Left lung (tissue), 10 donors: ENCODE results near the gene MOGAT1. TPM values are rescaled to one million over a fixed set of nuclear protein-coding genes. Genes with fewer than 3 reads are reported as not detected.

Experiments
- ATAC-seq: fragments of 200-7000 bp; cut with Tn5 transposase; one replicate; pipeline ENCODE4 v1.9.1; 2020; ENCODE audit warnings: moderate library complexity
- DNase-seq, 4 donors: peaks; one replicate each; pipeline ENCODE4 v3.0.0-alpha.2; 2013 to 2020
- H3K27ac ChIP-seq, 2 donors: fragments of 200-600 bp; sonication (generic) in 1 of 2; one replicate each; pipeline versions ENCODE4 v1.5.0 to v1.8.0; 2020 to 2021
- H3K27me3 ChIP-seq, 2 donors: fragments of 200-600 bp; sonication (generic) in 1 of 2; one replicate each; pipeline versions ENCODE4 v1.5.0 to v1.8.0; 2020 to 2021
- H3K36me3 ChIP-seq, 2 donors: fragments of 200-600 bp; sonication (generic) in 1 of 2; one replicate each; pipeline versions ENCODE4 v1.5.0 to v1.8.0; 2020 to 2021
- H3K4me1 ChIP-seq, 2 donors: fragments of 200-600 bp; one replicate each; pipeline ENCODE4 v1.8.0; 2021
- H3K4me3 ChIP-seq, 2 donors: fragments of 200-600 bp; sonication (generic) in 1 of 2; one replicate each; pipeline versions ENCODE4 v1.5.0 to v1.8.0; 2020 to 2021; ENCODE audit warnings: mild to moderate bottlenecking in 1 of 2
- H3K9me3 ChIP-seq, 2 donors: fragments of 200-600 bp; sonication (generic) in 1 of 2; one replicate each; pipeline versions ENCODE4 v1.5.0 to v1.8.0; 2020 to 2021
- CTCF ChIP-seq, 2 donors: fragments of 200-600 bp; sonication (generic) in 1 of 2; IDR thresholded peaks; one replicate each; pipeline versions ENCODE4 v1.5.0 to v1.8.0; 2021; ENCODE audit warnings: antibody characterized with exemption in 2 of 2
- intact Hi-C, 2 donors: fragments of 100-400 bp; cut with DNase I; formaldehyde crosslinking; loops; one replicate each; pipeline versions ENCODE4 v1.11.2 to v1.14.2; 2022
- polyA plus RNA-seq, 6 donors: library from polyadenylated mRNA; unstranded; fragments of 120-200 nt; gene quantifications; one replicate each; pipeline ENCODE4 v1.2.1, GENCODE V29; 2013; ENCODE audit not compliant: insufficient read length in 6 of 6
- total RNA-seq, 2 donors: library from RNA; stranded (reverse); fragmentation: NEBNext Ultra II Directional; extraction: Animal tissue kit (Norgen Biotek cat#: 25700); gene quantifications; one replicate each; pipeline ENCODE4 v1.2.1, GENCODE V29; 2021
- donor health status: DM: no; HTN: yes; CAD: no.
- donor health status: DM: no; HTN: no; CAD: no.

The MOGAT1 gene
- total and polyA plus RNA-seq, 8 donors = 0.26 TPM; not detected in 7

GRCh38 chr2:222703091-222703490, 31.6 kb downstream of the MOGAT1 start:
- Histone ChIP-seq H3K4me3 (no peak overlapping the region), H3K36me3 (no peaks in the 10 kb centered on the region), H3K4me1 (peaks cover 0 to 7% of the 10 kb centered on the region in 2 donors), H3K9me3 (no peaks in the 10 kb centered on the region), H3K27me3 (no peaks in the 10 kb centered on the region), H3K27ac (no peak overlapping the region)
- intact Hi-C loops = loop anchor here in 1 of 2 donors (10.0 kb wide), 1 partner anchor 92 kb away; no protein-coding TSS in a partner anchor
- TF ChIP-seq CTCF (IDR thresholded peaks at IDR 0.05) = no peak
- no peak for ATAC-seq
- DNase-seq = no peak

GRCh38 chr2:222703886-222704285, 32.4 kb downstream of the MOGAT1 start:
- intact Hi-C loops = loop anchor here in 1 of 2 donors (10.0 kb wide), 1 partner anchor 91 kb away; no protein-coding TSS in a partner anchor
- Histone ChIP-seq H3K27me3 (no peaks in the 10 kb centered on the region), H3K27ac (no peak overlapping the region), H3K4me1 (peaks cover 5 to 15% of the 10 kb centered on the region in 2 donors), H3K36me3 (no peaks in the 10 kb centered on the region), H3K9me3 (no peaks in the 10 kb centered on the region), H3K4me3 (no peak overlapping the region)
- ATAC-seq = no peak
- no peak for TF ChIP-seq CTCF (IDR thresholded peaks at IDR 0.05)
- no peak for DNase-seq

- H3K4me1 ChIP-seq = peaks cover 7 to 24% of the 10 kb centered on the region in 2 donors
- no peaks in the 10 kb centered on the region for H3K27me3 ChIP-seq
- no peak overlapping the region for H3K27ac ChIP-seq
- intact Hi-C loops = loop anchor here in 1 of 2 donors (5.0 to 10.0 kb wide), 2 partner anchors 88 to 196 kb away; no protein-coding TSS in a partner anchor
- no peak overlapping the region for H3K4me3 ChIP-seq
- TF ChIP-seq CTCF (IDR thresholded peaks at IDR 0.05) = no peak
- H3K36me3 ChIP-seq = no peaks in the 10 kb centered on the region
- H3K9me3 ChIP-seq = no peaks in the 10 kb centered on the region
- no peak for ATAC-seq
- DNase-seq = no peak
These were observed 35.2 kb downstream of the MOGAT1 start for GRCh38 chr2:222706616-222707015.

- no peaks in the 10 kb centered on the region for H3K9me3 ChIP-seq
- no peak overlapping the region for H3K4me3 ChIP-seq
- no peak for DNase-seq
- H3K36me3 ChIP-seq = no peaks in the 10 kb centered on the region
- no peaks in the 10 kb centered on the region for H3K27me3 ChIP-seq
- peak overlapping the region in 1 of 2 donors; percentile 37 for H3K27ac ChIP-seq
- no peak for ATAC-seq
- TF ChIP-seq CTCF (IDR thresholded peaks at IDR 0.05) = no peak
- intact Hi-C loops = loop anchor here in 1 of 2 donors (5.0 to 10.0 kb wide), 2 partner anchors 88 to 195 kb away; no protein-coding TSS in a partner anchor
- peaks cover 7 to 24% of the 10 kb centered on the region in 2 donors for H3K4me1 ChIP-seq
These were observed 35.7 kb downstream of the MOGAT1 start for GRCh38 chr2:222707102-222707688.

- no peak for TF ChIP-seq CTCF (IDR thresholded peaks at IDR 0.05)
- H3K27ac ChIP-seq = peak overlapping the region in 1 of 2 donors; percentile 37
- H3K4me1 ChIP-seq = peaks cover 7 to 24% of the 10 kb centered on the region in 2 donors
- no peak for DNase-seq
- no peaks in the 10 kb centered on the region for H3K36me3 ChIP-seq
- no peaks in the 10 kb centered on the region for H3K27me3 ChIP-seq
- H3K4me3 ChIP-seq = no peak overlapping the region
- ATAC-seq = no peak
- H3K9me3 ChIP-seq = no peaks in the 10 kb centered on the region
- intact Hi-C loops = loop anchor here in 1 of 2 donors (5.0 to 10.0 kb wide), 2 partner anchors 87 to 195 kb away; no protein-coding TSS in a partner anchor
These were observed 36.3 kb downstream of the MOGAT1 start for GRCh38 chr2:222707689-222708273.
